HEK293T (cell line): ENCODE results near the gene HMX1.

Experiments used
- CTCF ChIA-PET: fragments of 350-600 bp; formaldehyde crosslinking; extraction: SDS; loops from one replicate; lab custom pipeline; 2021; ENCODE audit warnings: antibody characterized with exemption, inconsistent platforms; lab: Yijun Ruan, JAX
- POLR2A ChIA-PET: fragments of 350-600 bp; formaldehyde crosslinking; extraction: SDS; loops from one replicate; lab custom pipeline; 2020; ENCODE audit warnings: antibody characterized with exemption, inconsistent platforms; lab: Yijun Ruan, JAX
- DNase-seq: peaks from one replicate; pipeline ENCODE4 v3.0.0; 2012; ENCODE audit warnings: mixed read lengths; ENCODE audit errors: extremely low spot score
- ARNT ChIP-seq: fragments of 450-650 bp; IDR thresholded peaks from 2 replicates; pipeline ENCODE4 v1.6.1; 2017; ENCODE audit warnings: mild to moderate bottlenecking
- BHLHE40 ChIP-seq: fragments of 450-650 bp; IDR thresholded peaks from 2 replicates; pipeline ENCODE4 v1.6.1; 2016; ENCODE audit warnings: mild to moderate bottlenecking, moderate library complexity, borderline replicate concordance
- CTBP1 ChIP-seq: fragments of 450-650 bp; IDR thresholded peaks from 2 replicates; pipeline ENCODE4 v1.6.1; 2016; ENCODE audit warnings: borderline replicate concordance
- ELF4 ChIP-seq: fragments of 450-650 bp; IDR thresholded peaks from 2 replicates; pipeline ENCODE4 v1.6.1; 2017; ENCODE audit warnings: antibody characterized with exemption
- FOXA1 ChIP-seq: fragments of 450-650 bp; IDR thresholded peaks from 2 replicates; pipeline ENCODE4 v1.6.1; 2016; ENCODE audit warnings: mild to moderate bottlenecking
- FOXK2 ChIP-seq: fragments of 450-650 bp; IDR thresholded peaks from 2 replicates; pipeline ENCODE4 v1.6.1; 2016; ENCODE audit warnings: mild to moderate bottlenecking
- FOXM1 ChIP-seq: fragments of 450-650 bp; IDR thresholded peaks from 2 replicates; pipeline ENCODE4 v1.6.1; 2017; ENCODE audit warnings: mild to moderate bottlenecking, borderline replicate concordance
- HDGF ChIP-seq: fragments of 450-650 bp; IDR thresholded peaks from 2 replicates; pipeline ENCODE4 v1.6.1; 2017; ENCODE audit warnings: antibody characterized with exemption, borderline replicate concordance
- L3MBTL2 ChIP-seq: fragments of 450-650 bp; conservative IDR thresholded peaks from 2 replicates; pipeline ENCODE4 v1.6.1; 2016; ENCODE audit warnings: mild to moderate bottlenecking
- LEF1 ChIP-seq: fragments of 450-650 bp; IDR thresholded peaks from 2 replicates; pipeline ENCODE4 v1.6.1; 2017; ENCODE audit warnings: mild to moderate bottlenecking, borderline replicate concordance
- NFRKB ChIP-seq: fragments of 450-650 bp; IDR thresholded peaks from 2 replicates; pipeline ENCODE4 v1.6.1; 2016; ENCODE audit warnings: mild to moderate bottlenecking, moderate library complexity
- SP1 ChIP-seq: fragments of 450-650 bp; IDR thresholded peaks from 2 replicates; pipeline ENCODE4 v1.6.1; 2017
- SUZ12 ChIP-seq: fragments of 450-650 bp; IDR thresholded peaks from 2 replicates; pipeline ENCODE4 v1.6.1; 2016; ENCODE audit warnings: mild to moderate bottlenecking
- TARDBP ChIP-seq: fragments of 450-650 bp; IDR thresholded peaks from 2 replicates; pipeline ENCODE4 v1.6.1; 2016
- ZNF384 ChIP-seq: fragments of 450-650 bp; IDR thresholded peaks from 2 replicates; pipeline ENCODE4 v1.6.1; 2016
- TF ChIP-seq, protein P1 (sequence below): fragments of 450-650 bp; IDR thresholded peaks from 2 replicates; pipeline ENCODE4 v1.6.1; 2016

Gene HMX1

GRCh38 chr4:8859550-8860095 is 12.0 kb downstream of the HMX1 start:
- POLR2A ChIA-PET, result no interaction called here
- no peak for TF ChIP-seq SUZ12
- no peak for TF ChIP-seq FOXK2
- TF ChIP-seq BHLHE40, result no peak
- TF ChIP-seq LEF1, result no peak
- TF ChIP-seq CTBP1, result no peak
- no peak for TF ChIP-seq ELF4
- TF ChIP-seq FOXA1, result no peak
- TF ChIP-seq, protein P1, sequence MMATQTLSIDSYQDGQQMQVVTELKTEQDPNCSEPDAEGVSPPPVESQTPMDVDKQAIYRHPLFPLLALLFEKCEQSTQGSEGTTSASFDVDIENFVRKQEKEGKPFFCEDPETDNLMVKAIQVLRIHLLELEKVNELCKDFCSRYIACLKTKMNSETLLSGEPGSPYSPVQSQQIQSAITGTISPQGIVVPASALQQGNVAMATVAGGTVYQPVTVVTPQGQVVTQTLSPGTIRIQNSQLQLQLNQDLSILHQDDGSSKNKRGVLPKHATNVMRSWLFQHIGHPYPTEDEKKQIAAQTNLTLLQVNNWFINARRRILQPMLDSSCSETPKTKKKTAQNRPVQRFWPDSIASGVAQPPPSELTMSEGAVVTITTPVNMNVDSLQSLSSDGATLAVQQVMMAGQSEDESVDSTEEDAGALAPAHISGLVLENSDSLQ, result no peak
- no peak for TF ChIP-seq FOXM1
- TF ChIP-seq TARDBP, result no peak
- TF ChIP-seq ARNT, result no peak
- CTCF ChIA-PET, result interaction anchor here (0.8 kb wide), 1 partner anchor 169 kb away, joined by 3 read pairs; no protein-coding TSS in a partner anchor
- no peak for DNase-seq

- ChIA-PET POLR2A (no interaction called here), CTCF (no interaction called here)
- no peak for DNase-seq
- TF ChIP-seq LEF1, result no peak
- no peak for TF ChIP-seq SP1
Observed at GRCh38 chr4:8858701-8859210, 12.9 kb downstream of the HMX1 start.

GRCh38 chr4:8857766-8858700 is 13.6 kb downstream of the HMX1 start:
- no peak for DNase-seq
- no peak for TF ChIP-seq NFRKB
- TF ChIP-seq, protein P1, result no peak
- no peak for TF ChIP-seq SUZ12
- TF ChIP-seq ELF4, result no peak
- no peak for TF ChIP-seq ZNF384
- TF ChIP-seq LEF1, result no peak
- TF ChIP-seq HDGF, result no peak
- TF ChIP-seq FOXK2, result no peak
- TF ChIP-seq CTBP1, result no peak
- no peak for TF ChIP-seq TARDBP
- POLR2A ChIA-PET, result no interaction called here
- CTCF ChIA-PET, result no interaction called here

GRCh38 chr4:8856835-8857621 is 14.6 kb downstream of the HMX1 start:
- ChIA-PET CTCF (no interaction called here), POLR2A (interaction anchor here (1.2 kb wide), 1 partner anchor 19 kb away, joined by 4 read pairs; no protein-coding TSS in a partner anchor)
- DNase-seq, result no peak
- no peak for TF ChIP-seq L3MBTL2
- TF ChIP-seq HDGF, result no peak
- TF ChIP-seq TARDBP, result no peak
- no peak for TF ChIP-seq LEF1
- no peak for TF ChIP-seq FOXA1
- TF ChIP-seq ELF4, result no peak
- TF ChIP-seq SUZ12, result no peak
- TF ChIP-seq FOXK2, result no peak
- no peak for TF ChIP-seq FOXM1
- no peak for TF ChIP-seq CTBP1
- no peak for TF ChIP-seq BHLHE40
- no peak for TF ChIP-seq ZNF384
- TF ChIP-seq, protein P1, result no peak
- no peak for TF ChIP-seq SP1
- TF ChIP-seq NFRKB, result no peak
- TF ChIP-seq ARNT, result no peak

- ChIA-PET POLR2A (interaction anchor here (1.0 to 1.2 kb wide), 2 partner anchors 20 to 177 kb away, joined by 3 to 4 read pairs; no protein-coding TSS in a partner anchor), CTCF (interaction anchor here (0.5 to 1.5 kb wide), 5 partner anchors 9 to 269 kb away, joined by 3 to 7 read pairs (median 3); no protein-coding TSS in a partner anchor)
- DNase-seq, result peak; percentile 45
- no peak for TF ChIP-seq SP1
- TF ChIP-seq, protein P1, result peak; percentile 76
Observed at GRCh38 chr4:8855818-8856245, 15.8 kb downstream of the HMX1 start.
